IMR-90 (cell line): Measurements from ENCODE around the gene DCHS2. TPM values are rescaled to one million over a fixed set of nuclear protein-coding genes. Genes with fewer than 3 reads are reported as not detected.

Experiments used
- ATAC-seq: fragments of 200-7000 bp; cut with Tn5 transposase; 2 replicates; pipeline ENCODE4 v1.9.1; 2020; ENCODE audit warnings: low read depth, mild to moderate bottlenecking, moderate library complexity
- BruUV-seq: library from RNA; stranded (reverse); fragments of 400-500 nt; replicated peaks from 2 replicates; lab custom pipeline; 2021; lab: Mats Ljungman, UMichigan
- CTCF ChIA-PET: fragments of 300-600 bp; formaldehyde crosslinking; extraction: SDS; loops from one replicate; lab custom pipeline; 2021; ENCODE audit warnings: antibody characterized with exemption; lab: Yijun Ruan, JAX
- POLR2A ChIA-PET: fragments of 300-600 bp; sonication (Branson Sonifier 250); formaldehyde crosslinking; loops from one replicate; lab custom pipeline; 2022; ENCODE audit warnings: antibody characterized with exemption; ENCODE audit not compliant: unreplicated experiment; lab: Charles Lee
- DNase-seq: peaks from one replicate; pipeline ENCODE4 v3.0.0; 2013
- H2AFZ ChIP-seq: replicated peaks from 2 replicates; pipeline ENCODE3; 2013; ENCODE audit warnings: low read length, mild to moderate bottlenecking; ENCODE audit not compliant: poor library complexity
- H2AK5ac ChIP-seq: 2 replicates; pipeline ENCODE4 v1.6.1; 2013; ENCODE audit warnings: low read depth, low read length, inconsistent platforms
- H2AK9ac ChIP-seq: replicated peaks from 2 replicates; pipeline ENCODE3; 2013; ENCODE audit warnings: mild to moderate bottlenecking, low read depth, low read length, moderate library complexity; ENCODE audit not compliant: poor library complexity
- H2BK120ac ChIP-seq: 2 replicates; pipeline ENCODE4 v1.6.1; 2013; ENCODE audit warnings: low read depth, low read length, inconsistent platforms
- H2BK15ac ChIP-seq: 3 replicates; pipeline ENCODE4 v1.6.1; 2013; ENCODE audit warnings: low read depth, low read length, inconsistent platforms
- H2BK20ac ChIP-seq: 2 replicates; pipeline ENCODE4 v1.6.1; 2013; ENCODE audit warnings: low read depth, mild to moderate bottlenecking, inconsistent platforms, low read length, moderate library complexity
- H2BK5ac ChIP-seq: 2 replicates; pipeline ENCODE4 v1.6.1; 2013; ENCODE audit warnings: mild to moderate bottlenecking, low read depth, low read length, inconsistent platforms; ENCODE audit not compliant: poor library complexity, severe bottlenecking
- H3K14ac ChIP-seq: replicated peaks from 2 replicates; pipeline ENCODE4 v1.6.1; 2013; ENCODE audit warnings: low read depth, low read length, inconsistent platforms
- H3K18ac ChIP-seq: 2 replicates; pipeline ENCODE4 v1.6.1; 2013; ENCODE audit warnings: low read depth, low read length, control low read depth
- H3K23ac ChIP-seq: 2 replicates; pipeline ENCODE4 v1.6.1; 2013; ENCODE audit warnings: low read depth, low read length, inconsistent platforms
- H3K27ac ChIP-seq: 2 replicates; pipeline ENCODE4 v1.5.1; 2013; ENCODE audit warnings: mild to moderate bottlenecking, control low read depth, low read length; ENCODE audit not compliant: insufficient read depth
- H3K27me3 ChIP-seq: 2 replicates; pipeline ENCODE4 v1.6.1; 2013; ENCODE audit warnings: low read length; ENCODE audit not compliant: control insufficient read depth, insufficient read depth
- H3K36me3 ChIP-seq: 2 replicates; pipeline ENCODE4 v1.6.1; 2013; ENCODE audit warnings: low read length, mixed read lengths; ENCODE audit not compliant: control insufficient read depth, insufficient read depth
- H3K4ac ChIP-seq: 2 replicates; pipeline ENCODE4 v1.6.1; 2013; ENCODE audit warnings: low read depth, low read length, inconsistent platforms
- H3K4me1 ChIP-seq: 2 replicates; pipeline ENCODE4 v1.6.1; 2013; ENCODE audit warnings: low read length, mixed read lengths; ENCODE audit not compliant: control insufficient read depth, insufficient read depth
- H3K4me2 ChIP-seq: 2 replicates; pipeline ENCODE4 v1.6.1; 2013; ENCODE audit warnings: low read depth, mild to moderate bottlenecking, control low read depth, low read length, moderate library complexity
- H3K4me3 ChIP-seq: 2 replicates; pipeline ENCODE4 v1.5.1; 2013; ENCODE audit warnings: low read depth, mild to moderate bottlenecking, control low read depth, low read length, moderate library complexity; ENCODE audit not compliant: insufficient read depth
- H3K56ac ChIP-seq: 2 replicates; pipeline ENCODE4 v1.6.1; 2013; ENCODE audit warnings: low read length, inconsistent platforms; ENCODE audit not compliant: insufficient read depth; ENCODE audit errors: extremely low read depth
- H3K79me1 ChIP-seq, 2 experiments: 2 replicates each; pipeline ENCODE4 v1.6.1; 2013; ENCODE audit warnings: low read length in 2 of 2, inconsistent platforms in 1 of 2, low read depth in 1 of 2
- H3K9ac ChIP-seq: 2 replicates; pipeline ENCODE4 v1.6.1; 2013; ENCODE audit warnings: low read depth, low read length, control low read depth
- H3K9me1 ChIP-seq: 2 replicates; pipeline ENCODE4 v1.6.1; 2013; ENCODE audit warnings: low read length, inconsistent platforms; ENCODE audit not compliant: insufficient read depth
- H3K9me3 ChIP-seq: 2 replicates; pipeline ENCODE4 v1.6.1; 2013; ENCODE audit warnings: low read length; ENCODE audit not compliant: control insufficient read depth, insufficient read depth
- H4K20me1 ChIP-seq: 2 replicates; pipeline ENCODE4 v1.6.1; 2013; ENCODE audit warnings: low read length, inconsistent platforms; ENCODE audit not compliant: insufficient read depth
- H4K5ac ChIP-seq: 2 replicates; pipeline ENCODE4 v1.6.1; 2013; ENCODE audit warnings: mild to moderate bottlenecking, low read depth, low read length, control low read depth
- H4K8ac ChIP-seq, 2 experiments: 2 replicates each; pipeline ENCODE4 v1.6.1; 2013; ENCODE audit warnings: low read depth in 2 of 2, low read length in 2 of 2, control low read depth in 1 of 2, inconsistent platforms in 1 of 2
- H4K91ac ChIP-seq: 2 replicates; pipeline ENCODE4 v1.6.1; 2013; ENCODE audit warnings: low read depth, low read length, inconsistent platforms; ENCODE audit not compliant: insufficient read depth
- BHLHE40 ChIP-seq: fragments of 150-350 bp; IDR thresholded peaks from 2 replicates; pipeline ENCODE4 v1.6.1; 2016; ENCODE audit warnings: mild to moderate bottlenecking, low read depth, low read length
- CEBPB ChIP-seq: IDR thresholded peaks from 2 replicates; pipeline ENCODE4 v1.6.1; 2012; ENCODE audit warnings: low read depth, low read length, improper control_type of control experiment
- CHD1 ChIP-seq: IDR thresholded peaks from 2 replicates; pipeline ENCODE4 v1.6.1; 2012; ENCODE audit warnings: low read depth, low read length, improper control_type of control experiment
- FOS ChIP-seq: fragments of 150-350 bp; IDR thresholded peaks from 2 replicates; pipeline ENCODE4 v1.6.1; 2016; ENCODE audit warnings: low read depth, low read length
- MAFK ChIP-seq: IDR thresholded peaks from 2 replicates; pipeline ENCODE4 v1.6.1; 2012; ENCODE audit warnings: low read depth, low read length, improper control_type of control experiment
- MAZ ChIP-seq: IDR thresholded peaks from 2 replicates; pipeline ENCODE4 v1.6.1; 2012; ENCODE audit warnings: low read depth, mild to moderate bottlenecking, low read length, improper control_type of control experiment, moderate library complexity, borderline replicate concordance
- MXI1 ChIP-seq: IDR thresholded peaks from 2 replicates; pipeline ENCODE4 v1.6.1; 2012; ENCODE audit warnings: low read depth, mild to moderate bottlenecking, low read length, moderate library complexity, borderline replicate concordance
- NFE2L2 ChIP-seq: fragments of 150-350 bp; IDR thresholded peaks from 2 replicates; pipeline ENCODE4 v1.6.1; 2016; ENCODE audit warnings: low read depth, mild to moderate bottlenecking, low read length
- POLR2A ChIP-seq: IDR thresholded peaks from 2 replicates; pipeline ENCODE4 v1.6.1; 2012; ENCODE audit warnings: mild to moderate bottlenecking, low read depth, low read length
- RAD21 ChIP-seq: IDR thresholded peaks from 2 replicates; pipeline ENCODE4 v1.6.1; 2012; ENCODE audit warnings: low read length, improper control_type of control experiment
- RCOR1 ChIP-seq: IDR thresholded peaks from 2 replicates; pipeline ENCODE4 v1.6.1; 2012; ENCODE audit warnings: mild to moderate bottlenecking, low read length, improper control_type of control experiment; ENCODE audit not compliant: insufficient replicate concordance
- RFX5 ChIP-seq: IDR thresholded peaks from 2 replicates; pipeline ENCODE4 v1.8.0; 2012; ENCODE audit warnings: low read depth, mild to moderate bottlenecking, low read length, moderate library complexity
- SMC3 ChIP-seq: fragments of 150-350 bp; IDR thresholded peaks from 2 replicates; pipeline ENCODE4 v1.6.1; 2016; ENCODE audit warnings: low read depth, mild to moderate bottlenecking, antibody characterized with exemption, low read length, moderate library complexity
- dilution Hi-C: fragments of 300-500 bp; cut with HindIII; formaldehyde crosslinking; loops from one replicate; pipeline ENCODE4 v1.14.3; 2018; ENCODE audit warnings: low sequenced_read_pairs; ENCODE audit not compliant: unreplicated experiment
- in situ Hi-C: fragments of 300-500 bp; cut with MboI; formaldehyde crosslinking; loops from 3 replicates; pipeline ENCODE4 v1.14.3; 2019; ENCODE audit warnings: low sequenced_read_pairs, inconsistent platforms, mixed read lengths
- intact Hi-C: fragments of 100-400 bp; cut with micrococcal nuclease; formaldehyde crosslinking; loops from 2 replicates; pipeline ENCODE4 v1.10.0; 2022
- polyA plus RNA-seq, 3 experiments: library from polyadenylated mRNA; depleted of rRNA; stranded (reverse); fragments of >200 nt; gene quantifications; 2 replicates each; pipeline ENCODE4 v1.2.3, GENCODE V29; 2012; ENCODE audit warnings: low replicate concordance in 1 of 3
- total RNA-seq: library from RNA; depleted of rRNA; stranded (reverse); fragments of >200 nt; gene quantifications from 2 replicates; pipeline ENCODE4 v1.2.3, GENCODE V29; 2012
- TF ChIP-seq, protein P1 (sequence below): fragments of 150-350 bp; IDR thresholded peaks from 2 replicates; pipeline ENCODE4 v1.6.1; 2016; ENCODE audit warnings: low read depth, mild to moderate bottlenecking, low read length, moderate library complexity, borderline replicate concordance
- TF ChIP-seq, protein P2 (sequence below): fragments of 150-350 bp; IDR thresholded peaks from 2 replicates; pipeline ENCODE4 v1.6.1; 2017; ENCODE audit warnings: mild to moderate bottlenecking, antibody characterized with exemption, low read length, low read depth
- TF ChIP-seq, protein P3 (sequence below): conservative IDR thresholded peaks from 2 replicates; pipeline ENCODE4 v1.5.1; 2012; ENCODE audit warnings: mild to moderate bottlenecking, low read depth, low read length, improper control_type of control experiment

DCHS2 gene
- total and polyA plus RNA-seq, 2 of the 4 experiments (the other 2 are of a cell fraction), result not detected

DNA sequence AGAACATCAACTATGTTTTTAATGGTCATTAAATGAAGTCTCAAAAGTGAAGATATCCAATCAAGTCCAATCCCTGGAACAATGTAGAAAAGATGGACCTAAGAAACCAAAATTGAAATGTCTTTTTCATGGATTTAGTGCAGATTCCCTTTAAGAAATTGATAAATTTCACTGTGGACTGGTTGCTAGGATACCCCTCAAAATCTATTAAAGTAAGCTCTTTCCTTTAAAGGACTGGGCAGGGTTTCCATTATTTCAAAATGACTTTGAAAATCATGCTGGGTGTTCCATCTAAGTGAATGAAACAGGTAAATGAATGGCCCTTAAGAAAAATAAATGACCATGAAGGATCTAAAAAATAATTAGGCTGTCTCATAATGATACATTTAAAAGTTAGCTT, 30.0 kb upstream of the DCHS2 start:
- H3K79me1 ChIP-seq, result no peaks in the 10 kb centered on the region
- H2BK120ac ChIP-seq, result no peak overlapping the region
- no peak overlapping the region for H2AK5ac ChIP-seq
- H2AK9ac ChIP-seq, result no peak overlapping the region
- H3K4me2 ChIP-seq, result no peak overlapping the region
- no peak overlapping the region for H2AFZ ChIP-seq
- H3K4ac ChIP-seq, result no peak overlapping the region
- intact Hi-C loops (no loop called here), in situ Hi-C loops (no loop called here), dilution Hi-C loops (no loop called here)
- DNase-seq (no peak), ATAC-seq (no peak)
- H4K8ac ChIP-seq, result no peak overlapping the region
- H3K23ac ChIP-seq, result no peak overlapping the region
- no peak overlapping the region for H3K56ac ChIP-seq
- H3K4me1 ChIP-seq, result peaks cover 3% of the 10 kb centered on the region; the same call in 1 of the 2 replicates
- no peak overlapping the region for H3K18ac ChIP-seq
- H4K91ac ChIP-seq, result no peak overlapping the region
- H4K20me1 ChIP-seq, result no peaks in the 10 kb centered on the region
- no peaks in the 10 kb centered on the region for H3K9me1 ChIP-seq
- no peaks in the 10 kb centered on the region for H3K36me3 ChIP-seq
- no peak overlapping the region for H2BK20ac ChIP-seq
- no peaks in the 10 kb centered on the region for H3K9me3 ChIP-seq
- H3K9ac ChIP-seq, result no peak overlapping the region
- H2BK5ac ChIP-seq, result no peak overlapping the region
- BruUV-seq, result no TSS peak
- H4K5ac ChIP-seq, result no peak overlapping the region
- no peak overlapping the region for H2BK15ac ChIP-seq
- ChIA-PET POLR2A (no interaction called here), CTCF (no interaction called here)
- TF ChIP-seq CEBPB (no peak), RCOR1 (no peak), RAD21 (no peak), POLR2A (no peak), MXI1 (no peak), MAFK (no peak), NFE2L2 (no peak), MAZ (no peak), CHD1 (no peak), BHLHE40 (no peak), FOS (no peak), RFX5 (no peak), SMC3 (no peak)
- TF ChIP-seq, protein P1, sequence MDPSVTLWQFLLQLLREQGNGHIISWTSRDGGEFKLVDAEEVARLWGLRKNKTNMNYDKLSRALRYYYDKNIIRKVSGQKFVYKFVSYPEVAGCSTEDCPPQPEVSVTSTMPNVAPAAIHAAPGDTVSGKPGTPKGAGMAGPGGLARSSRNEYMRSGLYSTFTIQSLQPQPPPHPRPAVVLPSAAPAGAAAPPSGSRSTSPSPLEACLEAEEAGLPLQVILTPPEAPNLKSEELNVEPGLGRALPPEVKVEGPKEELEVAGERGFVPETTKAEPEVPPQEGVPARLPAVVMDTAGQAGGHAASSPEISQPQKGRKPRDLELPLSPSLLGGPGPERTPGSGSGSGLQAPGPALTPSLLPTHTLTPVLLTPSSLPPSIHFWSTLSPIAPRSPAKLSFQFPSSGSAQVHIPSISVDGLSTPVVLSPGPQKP, result no peak
- TF ChIP-seq, protein P2, sequence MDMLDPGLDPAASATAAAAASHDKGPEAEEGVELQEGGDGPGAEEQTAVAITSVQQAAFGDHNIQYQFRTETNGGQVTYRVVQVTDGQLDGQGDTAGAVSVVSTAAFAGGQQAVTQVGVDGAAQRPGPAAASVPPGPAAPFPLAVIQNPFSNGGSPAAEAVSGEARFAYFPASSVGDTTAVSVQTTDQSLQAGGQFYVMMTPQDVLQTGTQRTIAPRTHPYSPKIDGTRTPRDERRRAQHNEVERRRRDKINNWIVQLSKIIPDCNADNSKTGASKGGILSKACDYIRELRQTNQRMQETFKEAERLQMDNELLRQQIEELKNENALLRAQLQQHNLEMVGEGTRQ, result no peak
- TF ChIP-seq, protein P3, sequence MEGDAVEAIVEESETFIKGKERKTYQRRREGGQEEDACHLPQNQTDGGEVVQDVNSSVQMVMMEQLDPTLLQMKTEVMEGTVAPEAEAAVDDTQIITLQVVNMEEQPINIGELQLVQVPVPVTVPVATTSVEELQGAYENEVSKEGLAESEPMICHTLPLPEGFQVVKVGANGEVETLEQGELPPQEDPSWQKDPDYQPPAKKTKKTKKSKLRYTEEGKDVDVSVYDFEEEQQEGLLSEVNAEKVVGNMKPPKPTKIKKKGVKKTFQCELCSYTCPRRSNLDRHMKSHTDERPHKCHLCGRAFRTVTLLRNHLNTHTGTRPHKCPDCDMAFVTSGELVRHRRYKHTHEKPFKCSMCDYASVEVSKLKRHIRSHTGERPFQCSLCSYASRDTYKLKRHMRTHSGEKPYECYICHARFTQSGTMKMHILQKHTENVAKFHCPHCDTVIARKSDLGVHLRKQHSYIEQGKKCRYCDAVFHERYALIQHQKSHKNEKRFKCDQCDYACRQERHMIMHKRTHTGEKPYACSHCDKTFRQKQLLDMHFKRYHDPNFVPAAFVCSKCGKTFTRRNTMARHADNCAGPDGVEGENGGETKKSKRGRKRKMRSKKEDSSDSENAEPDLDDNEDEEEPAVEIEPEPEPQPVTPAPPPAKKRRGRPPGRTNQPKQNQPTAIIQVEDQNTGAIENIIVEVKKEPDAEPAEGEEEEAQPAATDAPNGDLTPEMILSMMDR, result no peak
- peaks cover 4% of the 10 kb centered on the region for H3K27me3 ChIP-seq
- no peak overlapping the region for H3K4me3 ChIP-seq
- no peak overlapping the region for H3K14ac ChIP-seq
- H3K27ac ChIP-seq, result no peak overlapping the region
